K562 (cell line): ENCODE data around the gene RASGRP1. TPM values are rescaled to one million over a fixed set of nuclear protein-coding genes. Genes with fewer than 3 reads are reported as not detected.

Experiments used
- ATAC-seq: fragments of 200-7000 bp; cut with Tn5 transposase; 3 replicates; pipeline ENCODE4 v1.9.1; 2020; ENCODE audit warnings: moderate library complexity
- BruUV-seq: library from RNA; stranded (reverse); fragments of 400-500 nt; replicated peaks from 2 replicates; lab custom pipeline; 2021; lab: Mats Ljungman, UMichigan
- CTCF ChIA-PET: fragments of 300-600 bp; formaldehyde crosslinking; extraction: SDS; loops from one replicate; lab custom pipeline; 2021; ENCODE audit warnings: low intra/inter-chr PET ratio; lab: Yijun Ruan, JAX
- POLR2A ChIA-PET: fragments of 300-600, 350-650 bp; sonication (Branson Sonifier 250); formaldehyde crosslinking; extraction: SDS; loops from one replicate; lab custom pipeline; 2021; ENCODE audit warnings: antibody characterized with exemption, inconsistent platforms; lab: Yijun Ruan, JAX
- DNase-seq, 4 experiments: peaks; one replicate each; pipeline versions ENCODE4 v3.0.0 to v3.0.0-alpha.2; 2011 to 2018; ENCODE audit warnings: low spot score in 3 of 4, mixed read lengths in 3 of 4; ENCODE audit errors: extremely low read depth in 1 of 4
- FAIRE-seq: peaks from 2 replicates; lab custom pipeline; 2011; peaks lifted over from hg19 to GRCh38; lab: Jason Lieb, UNC
- H2AFZ ChIP-seq: 2 replicates; pipeline ENCODE4 v1.6.0; 2011; ENCODE audit warnings: low read depth, low read length, control low read depth, inconsistent platforms
- H3K27ac ChIP-seq: fragments of 200-600 bp; 3 replicates; pipeline ENCODE4 v1.8.0; 2011; ENCODE audit warnings: low read depth, mild to moderate bottlenecking, control low read depth, inconsistent platforms, low read length, moderate library complexity, mixed read lengths; ENCODE audit errors: extremely low read depth
- H3K27me3 ChIP-seq, 2 experiments: fragments of 300-600 bp in 1 of 2; 2 replicates in 1 of 2; 3 replicates in 1 of 2; pipeline versions ENCODE4 v1.6.0 to v1.8.0; 2011; ENCODE audit warnings: inconsistent platforms in 2 of 2, low read length in 2 of 2, mild to moderate bottlenecking in 1 of 2, mixed read lengths in 1 of 2, moderate library complexity in 1 of 2; ENCODE audit not compliant: control insufficient read depth in 2 of 2, insufficient read depth in 2 of 2
- H3K36me3 ChIP-seq: fragments of 300-600 bp; 3 replicates; pipeline ENCODE4 v1.8.0; 2011; ENCODE audit warnings: mild to moderate bottlenecking, low read length, inconsistent platforms; ENCODE audit not compliant: control insufficient read depth, insufficient read depth
- H3K4me1 ChIP-seq, 2 experiments: fragments of 200-600 bp in 1 of 2; replicated peaks in 1 of 2; 2 replicates in 1 of 2; 3 replicates in 1 of 2; pipeline versions ENCODE4 v1.5.1 to v1.8.0; 2011; ENCODE audit warnings: inconsistent platforms in 2 of 2, low read length in 2 of 2, mild to moderate bottlenecking in 1 of 2, mixed read lengths in 1 of 2, moderate library complexity in 1 of 2; ENCODE audit not compliant: control insufficient read depth in 2 of 2, insufficient read depth in 2 of 2
- H3K4me2 ChIP-seq: 2 replicates; pipeline ENCODE4 v1.6.1; 2011; ENCODE audit warnings: low read length, control low read depth, inconsistent platforms, mixed read lengths; ENCODE audit not compliant: insufficient read depth
- H3K4me3 ChIP-seq: fragments of 200-600 bp; sonication (generic), shearing (Covaris generic); 2 replicates; pipeline ENCODE4 v1.5.1; 2016; ENCODE audit warnings: control low read depth, inconsistent platforms
- H3K79me2 ChIP-seq: fragments of 200-600 bp; 3 replicates; pipeline ENCODE4 v1.8.0; 2011; ENCODE audit warnings: low read length, inconsistent platforms; ENCODE audit not compliant: control insufficient read depth, insufficient read depth
- H3K9ac ChIP-seq, 2 experiments: 2 replicates each; pipeline versions ENCODE4 v1.6.0 to v1.6.1; 2011; ENCODE audit warnings: low read depth in 2 of 2, low read length in 2 of 2, control low read depth in 1 of 2, inconsistent platforms in 1 of 2, mild to moderate bottlenecking in 1 of 2, mixed read lengths in 1 of 2; ENCODE audit not compliant: insufficient read depth in 1 of 2
- H3K9me1 ChIP-seq: one replicate; pipeline ENCODE4 v1.6.0; 2011; ENCODE audit warnings: inconsistent platforms, mild to moderate bottlenecking, low read length, moderate library complexity; ENCODE audit not compliant: control insufficient read depth, insufficient read depth
- H3K9me3 ChIP-seq: replicated peaks from 2 replicates; pipeline ENCODE4 v1.5.1; 2011; ENCODE audit warnings: low read depth, low read length, inconsistent platforms; ENCODE audit not compliant: control insufficient read depth, insufficient read depth
- H4K20me1 ChIP-seq: replicated peaks from 2 replicates; pipeline ENCODE4 v1.6.1; 2011; ENCODE audit warnings: low read length, inconsistent platforms, mixed read lengths; ENCODE audit not compliant: control insufficient read depth, insufficient read depth
- GABPB2 ChIP-seq: fragments of 250-450 bp; sonication (Bioruptor Pico); conservative IDR thresholded peaks from 2 replicates; pipeline ENCODE4 v1.5.1; 2021; ENCODE audit warnings: mild to moderate bottlenecking
- HCFC1 ChIP-seq: IDR thresholded peaks from 2 replicates; pipeline ENCODE4 v1.6.1; 2012; ENCODE audit warnings: low read depth, low read length, improper control_type of control experiment
- HDAC1 ChIP-seq, 2 experiments: fragments of 450-650 bp; IDR thresholded peaks; 2 replicates each; pipeline ENCODE4 v1.6.1; 2016 to 2017; ENCODE audit warnings: inconsistent platforms in 1 of 2, mild to moderate bottlenecking in 1 of 2, moderate library complexity in 1 of 2
- MAX ChIP-seq: sonication (generic); formaldehyde crosslinking; IDR thresholded peaks from 2 replicates; pipeline ENCODE4 v1.9.0; 2022; ENCODE audit warnings: mild to moderate bottlenecking, missing genetic modification reagents
- MAZ ChIP-seq, 2 experiments: fragments of 450-650 bp in 1 of 2; sonication (generic) in 1 of 2; formaldehyde crosslinking; IDR thresholded peaks in 1 of 2; conservative IDR thresholded peaks in 1 of 2; 2 replicates each; pipeline versions ENCODE4 v1.4.0 to v1.5.0; 2020; ENCODE audit warnings: mild to moderate bottlenecking in 1 of 2, missing genetic modification reagents in 1 of 2
- PTRF ChIP-seq: fragments of 450-650 bp; IDR thresholded peaks from 2 replicates; pipeline ENCODE4 v1.6.1; 2016; ENCODE audit warnings: mild to moderate bottlenecking, missing genetic modification characterization, missing compliant biosample characterization
- SIN3B ChIP-seq: fragments of 450-650 bp; IDR thresholded peaks from 2 replicates; pipeline ENCODE4 v1.6.1; 2017; ENCODE audit warnings: low read depth, mild to moderate bottlenecking, moderate library complexity
- SRSF9 ChIP-seq: fragments of 200-400 bp; formaldehyde crosslinking; IDR thresholded peaks from 2 replicates; pipeline ENCODE4 v1.6.1; 2017; ENCODE audit warnings: low read depth, low read length, borderline replicate concordance
- ZBTB11 ChIP-seq, 3 experiments: fragments of 200-800 bp in 1 of 3; fragments of 250-450 bp in 1 of 3; fragments of 450-650 bp in 1 of 3; sonication (Bioruptor Pico) in 1 of 3; sonication (Bioruptor generic) in 1 of 3; formaldehyde crosslinking in 1 of 3; IDR thresholded peaks; 2 replicates each; pipeline versions ENCODE4 v1.6.1 to v1.8.0; 2016 to 2022; ENCODE audit warnings: mild to moderate bottlenecking in 2 of 3, missing genetic modification characterization in 2 of 3, missing compliant biosample characterization in 1 of 3, moderate library complexity in 1 of 3
- ZNF143 ChIP-seq: sonication (generic); formaldehyde crosslinking; IDR thresholded peaks from 2 replicates; pipeline ENCODE4 v1.9.0; 2022; ENCODE audit warnings: mild to moderate bottlenecking, missing genetic modification reagents
- WGBS: fragments of 100-300 bp; shearing (Covaris generic); methylation state at CpG from one replicate; pipeline ENCODE4 v1.1.6; 2016; ENCODE audit warnings: low coverage, mixed read lengths; ENCODE audit not compliant: insufficient coverage; ENCODE audit errors: missing lambda C conversion rate; 5-methylcytosine and 5-hydroxymethylcytosine counted together
- in situ Hi-C: fragments of 300-500 bp; cut with MboI; formaldehyde crosslinking; loops from 4 replicates; pipeline ENCODE4 v1.15.0; 2018; ENCODE audit warnings: inconsistent platforms, mixed read lengths
- intact Hi-C: fragments of 100-400 bp; cut with micrococcal nuclease; formaldehyde crosslinking; loops from 2 replicates; pipeline ENCODE4 v1.14.2; 2022
- polyA plus RNA-seq, 8 experiments: library from polyadenylated mRNA; depleted of rRNA in 4 of 8; stranded (reverse) in 5 of 8; unstranded in 3 of 8; fragments of >200 nt; fragmentation: Nextera tagmentation in 2 of 8; fragmentation: Illumina TruSeq in 1 of 8; extraction: Ambion mirVana in 2 of 8; extraction: Trizol in 1 of 8; gene quantifications; 2 replicates each; pipeline versions ENCODE4 v1.2.1 to v1.2.3, GENCODE V29; 2011 to 2014; ENCODE audit warnings: inconsistent platforms in 1 of 8, missing spikeins in 1 of 8
- total RNA-seq, 7 experiments: library from RNA; depleted of rRNA in 6 of 7; stranded (reverse); fragments of >200 nt in 6 of 7; fragmentation: Illumina TruSeq in 2 of 7; extraction: Trizol in 2 of 7; gene quantifications; 2 replicates each; pipeline versions ENCODE4 v1.2.1 to v1.2.3, GENCODE V29; 2011 to 2021; ENCODE audit warnings: low replicate concordance in 1 of 7
- TF ChIP-seq, protein P1 (sequence below): fragments of 450-650 bp; formaldehyde crosslinking; IDR thresholded peaks from 2 replicates; pipeline ENCODE4 v1.4.0; 2020; ENCODE audit warnings: mild to moderate bottlenecking
- TF ChIP-seq, protein P2 (sequence below): sonication (generic); formaldehyde crosslinking; IDR thresholded peaks from 2 replicates; pipeline ENCODE4 v1.8.0; 2022; ENCODE audit warnings: mild to moderate bottlenecking, missing genetic modification reagents

The RASGRP1 gene
- total and polyA plus RNA-seq, 9 of the 15 experiments (the other 6 are each of a cell fraction or from before 2014, with no cell fraction given) = 0.14 to 0.72 (median 0.31) TPM

GRCh38 chr15:38611228-38611627 is 46.6 kb upstream of the RASGRP1 start:
- Histone ChIP-seq H3K4me3 (no peak overlapping the region), H3K4me2 (no peak overlapping the region)
- no peak for TF ChIP-seq HDAC1 (IDR thresholded peaks at IDR 0.05)
- TF ChIP-seq, protein P1, sequence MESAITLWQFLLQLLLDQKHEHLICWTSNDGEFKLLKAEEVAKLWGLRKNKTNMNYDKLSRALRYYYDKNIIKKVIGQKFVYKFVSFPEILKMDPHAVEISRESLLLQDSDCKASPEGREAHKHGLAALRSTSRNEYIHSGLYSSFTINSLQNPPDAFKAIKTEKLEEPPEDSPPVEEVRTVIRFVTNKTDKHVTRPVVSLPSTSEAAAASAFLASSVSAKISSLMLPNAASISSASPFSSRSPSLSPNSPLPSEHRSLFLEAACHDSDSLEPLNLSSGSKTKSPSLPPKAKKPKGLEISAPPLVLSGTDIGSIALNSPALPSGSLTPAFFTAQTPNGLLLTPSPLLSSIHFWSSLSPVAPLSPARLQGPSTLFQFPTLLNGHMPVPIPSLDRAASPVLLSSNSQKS (CRISPR knock-in tag) = no peak
- no peak for TF ChIP-seq PTRF
- TF ChIP-seq HCFC1 = no peak
- TF ChIP-seq, protein P2, sequence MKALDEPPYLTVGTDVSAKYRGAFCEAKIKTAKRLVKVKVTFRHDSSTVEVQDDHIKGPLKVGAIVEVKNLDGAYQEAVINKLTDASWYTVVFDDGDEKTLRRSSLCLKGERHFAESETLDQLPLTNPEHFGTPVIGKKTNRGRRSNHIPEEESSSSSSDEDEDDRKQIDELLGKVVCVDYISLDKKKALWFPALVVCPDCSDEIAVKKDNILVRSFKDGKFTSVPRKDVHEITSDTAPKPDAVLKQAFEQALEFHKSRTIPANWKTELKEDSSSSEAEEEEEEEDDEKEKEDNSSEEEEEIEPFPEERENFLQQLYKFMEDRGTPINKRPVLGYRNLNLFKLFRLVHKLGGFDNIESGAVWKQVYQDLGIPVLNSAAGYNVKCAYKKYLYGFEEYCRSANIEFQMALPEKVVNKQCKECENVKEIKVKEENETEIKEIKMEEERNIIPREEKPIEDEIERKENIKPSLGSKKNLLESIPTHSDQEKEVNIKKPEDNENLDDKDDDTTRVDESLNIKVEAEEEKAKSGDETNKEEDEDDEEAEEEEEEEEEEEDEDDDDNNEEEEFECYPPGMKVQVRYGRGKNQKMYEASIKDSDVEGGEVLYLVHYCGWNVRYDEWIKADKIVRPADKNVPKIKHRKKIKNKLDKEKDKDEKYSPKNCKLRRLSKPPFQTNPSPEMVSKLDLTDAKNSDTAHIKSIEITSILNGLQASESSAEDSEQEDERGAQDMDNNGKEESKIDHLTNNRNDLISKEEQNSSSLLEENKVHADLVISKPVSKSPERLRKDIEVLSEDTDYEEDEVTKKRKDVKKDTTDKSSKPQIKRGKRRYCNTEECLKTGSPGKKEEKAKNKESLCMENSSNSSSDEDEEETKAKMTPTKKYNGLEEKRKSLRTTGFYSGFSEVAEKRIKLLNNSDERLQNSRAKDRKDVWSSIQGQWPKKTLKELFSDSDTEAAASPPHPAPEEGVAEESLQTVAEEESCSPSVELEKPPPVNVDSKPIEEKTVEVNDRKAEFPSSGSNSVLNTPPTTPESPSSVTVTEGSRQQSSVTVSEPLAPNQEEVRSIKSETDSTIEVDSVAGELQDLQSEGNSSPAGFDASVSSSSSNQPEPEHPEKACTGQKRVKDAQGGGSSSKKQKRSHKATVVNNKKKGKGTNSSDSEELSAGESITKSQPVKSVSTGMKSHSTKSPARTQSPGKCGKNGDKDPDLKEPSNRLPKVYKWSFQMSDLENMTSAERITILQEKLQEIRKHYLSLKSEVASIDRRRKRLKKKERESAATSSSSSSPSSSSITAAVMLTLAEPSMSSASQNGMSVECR (CRISPR knock-in tag) = no peak
- TF ChIP-seq MAX (CRISPR knock-in tag) = no peak
- no peak for TF ChIP-seq ZNF143 (CRISPR knock-in tag)
- TF ChIP-seq GABPB2 = no peak
- TF ChIP-seq ZBTB11 (CRISPR knock-in tag; IDR thresholded peaks at IDR 0.05) = no peak
- no peak for TF ChIP-seq MAZ (CRISPR knock-in tag; conservative IDR thresholded peaks at IDR 0.05 in 1 of 2, IDR thresholded peaks at IDR 0.05 in 1 of 2)
- no peak for TF ChIP-seq SRSF9
- no peak for TF ChIP-seq SIN3B

More at GRCh38 chr15:38611228-38611627, 46.6 kb upstream of the RASGRP1 start:
- intact Hi-C loops = no loop called here
- Histone ChIP-seq H2AFZ (0 out of 2 replicates have a peak overlapping the region, but pooled peaks have one; percentile 4), H3K79me2 (no peaks in the 10 kb centered on the region), H3K27me3 (peaks cover 2 to 10% of the 10 kb centered on the region in 2 experiments; a peak in 3 of 5 replicates), H3K9me1 (no peaks in the 10 kb centered on the region), H3K9ac (no peak overlapping the region), H3K9me3 (no peaks in the 10 kb centered on the region), H3K27ac (no peak overlapping the region), H3K4me1 (peaks cover 5 to 13% of the 10 kb centered on the region in 2 experiments; a peak in 4 of 5 replicates), H4K20me1 (no peaks in the 10 kb centered on the region), H3K36me3 (no peaks in the 10 kb centered on the region)
- no peak for ATAC-seq
- no peak for FAIRE-seq
- ChIA-PET CTCF (no interaction called here), POLR2A (interaction anchor here (0.9 to 1.3 kb wide), 2 partner anchors 10 to 15 kb away, joined by 3 to 4 read pairs; no protein-coding TSS in a partner anchor)
- in situ Hi-C loops = no loop called here
- DNase-seq = no peak
- BruUV-seq = no TSS peak
- WGBS = 34% methylated on average over 4 of the region's 4 CpGs
